ENCODE data around the gene MLLT10. TPM values are rescaled to one million over a fixed set of nuclear protein-coding genes. Genes with fewer than 3 reads are reported as not detected.

Gene MLLT10
- total RNA-seq, 1 donor = 37.6 TPM

DNA sequence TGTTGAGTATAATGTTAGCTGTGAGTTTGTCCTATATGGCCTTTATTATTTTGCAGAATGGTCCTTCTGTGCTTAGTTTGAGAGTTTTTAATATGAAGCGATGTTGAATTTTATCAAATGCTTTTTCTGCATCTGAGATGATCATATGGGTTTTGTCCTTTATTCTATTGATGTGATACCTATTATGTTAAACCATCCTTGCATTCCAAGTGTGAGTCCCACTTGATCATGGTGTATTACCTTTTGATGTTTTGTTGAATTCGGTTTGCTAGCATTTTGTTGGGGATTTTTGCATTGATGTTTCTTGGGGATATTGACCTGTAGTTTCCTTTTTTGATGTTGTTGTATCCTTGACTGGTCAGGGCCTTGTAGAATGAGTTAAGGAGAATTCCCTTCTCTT lies 166.4 kb downstream of the MLLT10 start:
- DNase-seq (ENCODE audit: insufficient read length, low spot score, missing footprints) = no peak
- Histone ChIP-seq H2AFZ (ENCODE audit: low read length) (no peak overlapping the region), H3K27me3 (ENCODE audit: insufficient read depth, low read length) (no peaks in the 10 kb centered on the region), H3K4me2 (ENCODE audit: insufficient read depth, low read length) (no peak overlapping the region), H3K4me3 (ENCODE audit: insufficient read depth, low read length) (no peak overlapping the region), H3K79me2 (ENCODE audit: insufficient read depth, low read length) (peaks cover 85% of the 10 kb centered on the region), H3K27ac (ENCODE audit: low read depth, low read length) (no peak overlapping the region), H3K36me3 (ENCODE audit: insufficient read depth, low read length) (no peaks in the 10 kb centered on the region), H4K20me1 (ENCODE audit: insufficient read depth, low read length) (peaks cover 17% of the 10 kb centered on the region), H3K4me1 (ENCODE audit: insufficient read depth, low read length) (no peaks in the 10 kb centered on the region), H3K9me3 (ENCODE audit: low read depth, low read length) (peaks cover 2% of the 10 kb centered on the region)
- TF ChIP-seq, protein P1, sequence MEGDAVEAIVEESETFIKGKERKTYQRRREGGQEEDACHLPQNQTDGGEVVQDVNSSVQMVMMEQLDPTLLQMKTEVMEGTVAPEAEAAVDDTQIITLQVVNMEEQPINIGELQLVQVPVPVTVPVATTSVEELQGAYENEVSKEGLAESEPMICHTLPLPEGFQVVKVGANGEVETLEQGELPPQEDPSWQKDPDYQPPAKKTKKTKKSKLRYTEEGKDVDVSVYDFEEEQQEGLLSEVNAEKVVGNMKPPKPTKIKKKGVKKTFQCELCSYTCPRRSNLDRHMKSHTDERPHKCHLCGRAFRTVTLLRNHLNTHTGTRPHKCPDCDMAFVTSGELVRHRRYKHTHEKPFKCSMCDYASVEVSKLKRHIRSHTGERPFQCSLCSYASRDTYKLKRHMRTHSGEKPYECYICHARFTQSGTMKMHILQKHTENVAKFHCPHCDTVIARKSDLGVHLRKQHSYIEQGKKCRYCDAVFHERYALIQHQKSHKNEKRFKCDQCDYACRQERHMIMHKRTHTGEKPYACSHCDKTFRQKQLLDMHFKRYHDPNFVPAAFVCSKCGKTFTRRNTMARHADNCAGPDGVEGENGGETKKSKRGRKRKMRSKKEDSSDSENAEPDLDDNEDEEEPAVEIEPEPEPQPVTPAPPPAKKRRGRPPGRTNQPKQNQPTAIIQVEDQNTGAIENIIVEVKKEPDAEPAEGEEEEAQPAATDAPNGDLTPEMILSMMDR (IDR thresholded peaks at IDR 0.05; ENCODE audit: extremely low read depth, low read depth, low read length) = no peak

DNA sequence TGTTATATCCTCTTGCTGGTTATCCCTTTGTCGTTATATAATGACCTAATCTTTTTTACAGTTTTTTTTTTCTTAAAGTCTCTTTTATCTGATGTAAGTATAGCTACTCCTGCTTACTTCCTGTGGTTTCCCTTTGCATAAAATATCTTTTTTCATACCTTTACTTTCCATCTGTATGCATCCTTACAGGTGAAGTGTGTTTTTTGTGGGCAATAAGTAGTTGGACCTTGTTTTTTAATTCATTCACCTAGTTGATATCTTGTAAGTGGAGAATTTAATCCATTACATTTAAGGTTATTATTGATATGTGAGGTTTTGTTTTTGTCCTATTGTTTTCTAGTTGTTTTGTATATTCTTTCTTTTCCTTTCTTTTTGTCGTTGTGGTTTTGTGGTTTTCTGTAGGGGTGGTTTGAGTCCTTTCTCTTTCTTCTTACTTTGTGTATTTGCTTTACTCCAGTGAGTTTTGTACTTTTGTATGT lies 168.6 kb downstream of the MLLT10 start:
- Histone ChIP-seq H3K79me2 (ENCODE audit: insufficient read depth, low read length) (peaks cover 87% of the 10 kb centered on the region), H3K4me1 (ENCODE audit: insufficient read depth, low read length) (no peaks in the 10 kb centered on the region), H4K20me1 (ENCODE audit: insufficient read depth, low read length) (peaks cover 26% of the 10 kb centered on the region), H2AFZ (ENCODE audit: low read length) (no peak overlapping the region), H3K9me3 (ENCODE audit: low read depth, low read length) (peaks cover 2% of the 10 kb centered on the region), H3K4me2 (ENCODE audit: insufficient read depth, low read length) (no peak overlapping the region), H3K36me3 (ENCODE audit: insufficient read depth, low read length) (no peaks in the 10 kb centered on the region), H3K27ac (ENCODE audit: low read depth, low read length) (no peak overlapping the region), H3K27me3 (ENCODE audit: insufficient read depth, low read length) (no peaks in the 10 kb centered on the region), H3K4me3 (ENCODE audit: insufficient read depth, low read length) (no peak overlapping the region)
- DNase-seq (ENCODE audit: insufficient read length, low spot score, missing footprints) = no peak
- TF ChIP-seq, protein P1 (IDR thresholded peaks at IDR 0.05; ENCODE audit: extremely low read depth, low read depth, low read length) = no peak

DNA sequence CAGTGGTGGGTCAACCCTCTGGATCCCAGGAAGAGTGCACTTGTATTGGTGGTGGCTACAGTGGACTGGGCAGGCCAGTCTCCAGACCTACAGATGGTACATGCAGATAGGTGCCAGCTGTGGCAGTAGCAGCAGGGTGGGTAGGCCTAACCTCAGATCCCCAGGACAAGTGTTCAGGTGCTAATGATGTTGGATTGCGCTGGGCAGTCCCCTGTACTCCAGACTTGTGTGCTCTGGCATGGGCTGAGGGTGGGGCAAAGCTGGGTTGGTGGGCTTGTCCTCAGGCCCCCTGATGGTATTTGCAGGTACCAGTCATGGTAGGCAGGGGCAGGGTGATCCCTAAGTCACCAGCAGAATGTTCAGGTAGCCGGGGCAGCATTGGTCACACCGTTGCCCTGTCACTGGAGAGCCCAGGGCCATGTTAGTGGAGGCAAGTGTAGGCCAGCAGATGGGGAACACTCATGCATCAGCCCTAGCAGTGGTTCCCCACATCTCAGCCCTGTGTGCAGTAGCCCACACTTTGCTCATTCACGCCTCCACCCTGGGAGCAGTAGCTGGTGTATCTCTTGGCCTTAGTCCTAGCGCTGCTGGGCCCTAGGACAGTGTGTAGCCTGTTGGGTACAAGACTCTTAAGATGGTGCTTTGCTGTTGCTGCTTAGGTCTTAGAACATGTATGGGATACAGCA lies 171.3 kb downstream of the MLLT10 start:
- H3K27me3 ChIP-seq (ENCODE audit: insufficient read depth, low read length) = no peaks in the 10 kb centered on the region
- peaks cover 75% of the 10 kb centered on the region for H3K79me2 ChIP-seq (ENCODE audit: insufficient read depth, low read length)
- TF ChIP-seq, protein P1 (IDR thresholded peaks at IDR 0.05; ENCODE audit: extremely low read depth, low read depth, low read length) = no peak
- H3K4me1 ChIP-seq (ENCODE audit: insufficient read depth, low read length) = no peaks in the 10 kb centered on the region
- H3K4me3 ChIP-seq (ENCODE audit: insufficient read depth, low read length) = no peak overlapping the region
- H3K27ac ChIP-seq (ENCODE audit: low read depth, low read length) = no peak overlapping the region
- no peak for DNase-seq (ENCODE audit: insufficient read length, low spot score, missing footprints)
- H4K20me1 ChIP-seq (ENCODE audit: insufficient read depth, low read length) = peaks cover 32% of the 10 kb centered on the region
- H3K9me3 ChIP-seq (ENCODE audit: low read depth, low read length) = peaks cover 2% of the 10 kb centered on the region
- H2AFZ ChIP-seq (ENCODE audit: low read length) = no peak overlapping the region
- peaks cover 6% of the 10 kb centered on the region for H3K36me3 ChIP-seq (ENCODE audit: insufficient read depth, low read length)
- no peak overlapping the region for H3K4me2 ChIP-seq (ENCODE audit: insufficient read depth, low read length)

DNA sequence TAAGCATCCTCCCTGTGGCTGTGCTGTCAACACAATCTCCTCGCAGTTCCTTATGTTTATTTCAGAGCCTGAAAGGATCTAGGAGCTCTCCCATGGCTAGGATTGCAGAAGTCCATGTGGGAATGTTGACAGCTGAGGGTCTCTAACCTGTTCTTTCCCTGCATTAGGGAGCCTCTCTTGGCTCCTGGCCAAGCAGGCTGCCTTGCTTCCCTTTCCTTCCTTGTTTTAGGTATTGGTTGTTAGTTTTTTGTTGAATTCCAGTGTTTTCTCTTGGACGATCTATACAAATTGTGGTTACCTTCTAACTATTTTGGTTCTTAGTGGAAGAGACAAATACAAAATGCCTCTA lies 171.8 kb downstream of the MLLT10 start:
- Histone ChIP-seq H3K4me2 (ENCODE audit: insufficient read depth, low read length) (no peak overlapping the region), H3K9me3 (ENCODE audit: low read depth, low read length) (no peaks in the 10 kb centered on the region), H3K4me3 (ENCODE audit: insufficient read depth, low read length) (no peak overlapping the region), H2AFZ (ENCODE audit: low read length) (no peak overlapping the region), H3K79me2 (ENCODE audit: insufficient read depth, low read length) (peaks cover 72% of the 10 kb centered on the region), H3K36me3 (ENCODE audit: insufficient read depth, low read length) (peaks cover 6% of the 10 kb centered on the region), H3K27ac (ENCODE audit: low read depth, low read length) (no peak overlapping the region), H3K27me3 (ENCODE audit: insufficient read depth, low read length) (no peaks in the 10 kb centered on the region), H4K20me1 (ENCODE audit: insufficient read depth, low read length) (peaks cover 29% of the 10 kb centered on the region), H3K4me1 (ENCODE audit: insufficient read depth, low read length) (no peaks in the 10 kb centered on the region)
- TF ChIP-seq, protein P1 (IDR thresholded peaks at IDR 0.05; ENCODE audit: extremely low read depth, low read depth, low read length) = no peak
- DNase-seq (ENCODE audit: insufficient read length, low spot score, missing footprints) = no peak

Measured in osteoblast (primary cell).